ENCODE data around the gene HMX3.

HMX3 gene

DNA sequence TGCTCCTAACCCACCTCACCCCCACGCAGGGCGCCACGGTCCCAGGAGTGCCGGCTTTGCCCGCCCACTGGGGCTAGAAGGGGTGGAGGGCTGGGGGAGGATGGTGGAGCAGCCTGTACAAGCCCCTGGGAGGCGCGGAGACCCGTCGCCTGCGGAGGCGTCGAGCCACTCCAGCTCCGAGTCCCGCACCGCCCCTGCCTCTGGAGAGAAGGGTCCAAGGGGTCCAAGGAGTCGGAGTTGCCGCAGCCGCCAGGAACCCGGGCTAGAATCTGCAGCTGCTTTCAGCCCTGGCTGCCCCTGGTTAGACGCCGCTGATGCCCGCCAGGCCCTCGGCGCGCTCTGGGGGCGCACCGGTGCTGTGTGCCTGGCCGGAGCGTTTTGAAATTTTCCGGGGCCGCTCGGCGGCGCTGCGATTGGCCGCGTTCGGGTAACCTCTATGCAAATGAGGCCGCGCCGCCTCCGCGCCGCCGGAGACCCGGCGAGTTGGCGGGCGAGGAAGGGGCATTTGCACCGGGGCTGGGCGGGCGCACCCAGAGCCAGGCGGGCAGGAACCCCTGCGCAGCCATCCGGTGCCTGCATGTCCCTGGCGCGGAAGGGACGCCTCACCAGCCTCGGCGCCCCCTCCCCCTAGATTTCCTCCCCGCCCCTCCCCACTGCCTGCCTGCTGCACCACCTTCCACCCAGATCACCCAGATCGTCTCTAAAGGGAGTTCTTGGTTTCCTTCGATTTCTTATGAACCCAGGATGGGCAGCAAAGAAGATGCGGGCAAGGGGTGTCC is 12.1 kb downstream of the HMX3 start, which contains the start of gene HMX2:
Gene HMX2 (plus strand): TSS at position 502 of the 779 bp plus-strand sequence. CDS start 243 bp downstream, at position 745.
- DNase-seq (ENCODE audit: low read depth in 2 of 3, low spot score in 2 of 3): no peak

DNA sequence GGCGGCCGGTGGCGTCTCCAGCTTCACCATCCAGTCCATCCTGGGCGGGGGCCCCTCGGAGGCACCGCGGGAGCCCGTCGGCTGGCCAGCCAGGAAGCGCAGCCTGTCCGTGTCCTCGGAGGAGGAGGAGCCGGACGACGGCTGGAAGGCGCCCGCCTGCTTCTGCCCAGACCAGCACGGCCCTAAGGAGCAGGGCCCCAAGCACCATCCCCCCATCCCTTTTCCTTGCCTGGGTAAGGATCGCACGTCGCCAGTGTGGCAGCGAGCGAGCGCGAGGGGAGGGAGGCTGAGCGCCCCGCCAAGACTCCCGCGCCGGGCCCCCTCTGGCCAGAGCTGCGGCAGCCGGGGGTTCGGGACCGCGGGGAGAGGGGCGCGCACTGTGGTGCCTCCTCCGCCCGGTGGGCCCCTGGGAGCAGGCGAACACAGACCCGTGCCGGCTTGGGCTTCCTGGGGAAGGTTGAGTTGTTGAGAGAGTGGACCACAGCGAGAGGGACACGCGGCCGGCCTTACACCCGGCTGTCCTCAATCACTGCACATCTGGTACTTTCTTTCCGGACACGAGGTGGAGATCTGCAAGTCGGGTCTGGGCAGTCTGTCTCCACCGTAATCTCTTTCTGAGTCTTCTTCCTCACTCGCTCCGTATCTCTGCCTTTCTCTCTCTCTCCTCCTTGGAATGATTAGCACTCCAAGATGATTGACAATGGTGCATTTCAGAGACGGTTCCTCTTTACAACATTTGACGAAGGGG is 12.8 kb downstream of the HMX3 start:
- DNase-seq (ENCODE audit: low read depth in 2 of 3, low spot score in 2 of 3): no peak

DNA sequence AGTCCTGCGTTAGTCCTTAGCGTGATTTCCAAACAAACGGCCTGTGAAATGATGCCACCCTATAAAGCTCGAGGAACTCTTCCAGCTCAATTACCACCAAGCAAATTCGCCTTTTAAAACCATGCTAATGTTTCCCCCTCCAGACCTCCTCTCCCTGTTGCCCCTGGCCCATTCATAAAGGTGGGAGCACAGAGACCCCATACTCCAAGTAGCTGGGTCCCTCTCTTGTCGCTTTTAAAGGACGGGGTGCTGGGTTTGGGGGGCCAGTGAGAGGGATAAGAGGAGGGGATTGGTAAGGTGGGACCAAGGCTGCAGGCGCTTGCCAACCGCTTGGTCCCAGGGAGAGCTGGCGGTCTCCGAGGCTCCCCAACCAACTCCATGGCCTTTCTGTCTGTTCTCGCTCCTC is 13.4 kb downstream of the HMX3 start:
- no peak for DNase-seq (ENCODE audit: low read depth in 2 of 3, low spot score in 2 of 3)

DNA sequence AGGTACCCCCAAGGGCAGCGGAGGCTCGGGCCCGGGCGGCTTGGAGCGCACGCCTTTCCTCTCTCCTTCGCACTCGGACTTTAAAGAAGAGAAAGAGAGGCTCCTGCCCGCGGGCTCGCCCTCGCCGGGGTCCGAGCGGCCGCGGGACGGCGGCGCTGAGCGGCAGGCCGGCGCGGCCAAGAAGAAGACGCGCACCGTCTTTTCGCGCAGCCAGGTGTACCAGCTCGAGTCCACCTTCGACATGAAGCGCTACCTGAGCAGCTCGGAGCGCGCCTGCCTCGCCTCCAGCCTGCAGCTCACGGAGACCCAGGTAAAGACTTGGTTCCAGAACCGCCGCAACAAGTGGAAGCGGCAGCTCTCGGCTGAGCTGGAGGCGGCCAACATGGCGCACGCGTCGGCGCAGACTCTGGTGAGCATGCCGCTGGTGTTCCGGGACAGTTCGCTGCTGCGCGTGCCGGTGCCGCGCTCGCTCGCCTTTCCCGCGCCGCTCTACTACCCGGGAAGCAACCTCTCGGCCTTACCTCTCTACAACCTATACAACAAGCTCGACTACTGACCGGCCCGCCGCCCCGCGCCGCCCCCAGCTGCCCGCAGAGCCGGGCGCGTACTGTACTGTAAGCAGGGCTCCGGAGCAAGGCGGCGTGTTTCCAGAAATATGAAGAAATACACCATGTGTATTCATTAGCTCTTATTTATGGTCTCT is 13.9 kb downstream of the HMX3 start:
- no peak for DNase-seq (ENCODE audit: low read depth in 2 of 3, low spot score in 2 of 3)

DNA sequence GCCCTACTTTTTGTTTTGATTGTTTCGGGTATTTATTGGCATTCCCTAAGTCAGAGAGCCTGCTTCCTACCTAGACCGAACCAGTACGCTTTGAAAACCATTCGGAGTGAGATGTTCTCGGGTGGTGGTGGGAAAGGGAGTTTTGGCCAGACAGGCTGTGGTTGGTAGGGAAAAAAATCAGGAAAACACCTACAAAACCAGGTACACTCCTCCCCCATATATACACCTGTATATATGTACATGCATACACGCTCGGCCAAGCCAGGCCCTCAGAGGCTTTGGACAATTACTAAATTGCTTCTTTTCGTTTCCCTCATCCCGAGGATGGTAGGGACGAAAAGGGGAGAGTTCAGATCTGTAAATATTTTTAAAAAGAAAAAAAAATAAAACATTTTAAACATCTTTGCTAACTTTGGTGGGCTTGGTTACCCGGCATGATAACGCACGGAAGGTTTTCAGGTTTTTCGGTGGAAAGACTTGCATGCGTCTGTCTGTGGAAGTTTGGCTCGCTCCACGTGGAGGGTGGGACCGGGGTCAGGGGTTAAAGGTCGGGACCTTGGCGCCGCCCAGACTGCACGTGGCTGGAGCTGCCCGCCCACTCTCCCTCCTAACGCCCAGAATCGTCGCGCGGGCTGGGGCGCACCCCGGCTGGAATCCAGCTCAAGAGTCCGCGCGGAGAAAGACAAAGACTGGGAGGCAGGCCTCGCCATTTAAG is 14.7 kb downstream of the HMX3 start:
- DNase-seq (ENCODE audit: low read depth in 2 of 3, low spot score in 2 of 3): no peak

DNA sequence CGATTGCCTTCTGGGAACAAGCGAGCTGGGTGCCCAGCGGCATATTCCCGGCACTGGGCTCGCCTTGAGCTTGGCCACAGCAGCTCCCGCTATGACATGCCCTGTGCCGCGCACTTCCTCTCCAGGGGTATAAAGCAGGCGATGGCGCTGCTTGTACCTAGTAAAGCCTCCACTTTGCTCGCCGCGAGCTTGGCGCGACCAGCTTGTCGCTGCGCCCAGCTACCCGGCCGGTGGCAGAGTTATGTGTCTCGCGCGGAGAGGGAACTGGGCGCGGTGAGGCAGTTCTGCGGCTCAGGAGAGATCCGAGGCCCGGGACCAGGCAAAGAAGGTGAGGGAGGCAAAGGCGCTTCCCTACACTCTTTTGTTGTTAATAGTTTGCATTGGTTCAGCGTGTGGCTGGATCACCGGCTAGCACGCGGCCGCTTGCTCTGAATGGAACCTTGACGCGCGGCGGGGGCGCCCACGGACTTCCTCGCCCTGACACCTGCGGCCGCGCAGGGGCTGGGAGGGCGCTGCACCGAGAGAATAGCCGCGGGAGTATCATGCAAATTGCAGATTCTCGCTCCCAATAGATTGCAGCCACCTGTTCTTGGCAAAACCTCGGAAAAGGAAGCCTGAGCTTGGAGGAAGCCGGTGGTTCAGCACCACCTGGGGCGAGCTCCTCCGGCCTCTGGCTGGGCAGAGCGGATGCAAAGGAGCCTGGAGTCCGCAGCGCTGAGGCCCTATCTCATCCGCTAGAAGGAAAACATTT is 15.4 kb downstream of the HMX3 start:
- DNase-seq (ENCODE audit: low read depth in 2 of 3, low spot score in 2 of 3): no peak

DNA sequence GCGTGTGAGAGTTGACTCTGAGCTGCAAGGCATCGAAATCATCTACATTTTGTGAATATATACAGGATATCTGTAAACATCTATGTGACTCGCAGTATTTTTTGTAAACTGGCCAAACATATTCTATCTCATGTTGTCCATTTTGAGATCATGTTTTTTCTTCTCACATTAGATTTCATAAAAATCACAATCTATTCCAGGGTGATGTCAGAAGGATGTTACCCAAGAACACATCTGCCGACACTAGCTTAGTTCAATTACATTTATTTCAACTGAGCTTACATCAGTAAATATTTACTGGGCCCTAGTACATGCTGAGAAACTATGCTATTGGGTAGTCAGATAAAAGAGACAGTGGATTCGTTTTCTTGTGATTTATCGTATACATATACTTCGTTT is 16.0 kb downstream of the HMX3 start:
- DNase-seq (ENCODE audit: low read depth in 2 of 3, low spot score in 2 of 3): no peak

DNA sequence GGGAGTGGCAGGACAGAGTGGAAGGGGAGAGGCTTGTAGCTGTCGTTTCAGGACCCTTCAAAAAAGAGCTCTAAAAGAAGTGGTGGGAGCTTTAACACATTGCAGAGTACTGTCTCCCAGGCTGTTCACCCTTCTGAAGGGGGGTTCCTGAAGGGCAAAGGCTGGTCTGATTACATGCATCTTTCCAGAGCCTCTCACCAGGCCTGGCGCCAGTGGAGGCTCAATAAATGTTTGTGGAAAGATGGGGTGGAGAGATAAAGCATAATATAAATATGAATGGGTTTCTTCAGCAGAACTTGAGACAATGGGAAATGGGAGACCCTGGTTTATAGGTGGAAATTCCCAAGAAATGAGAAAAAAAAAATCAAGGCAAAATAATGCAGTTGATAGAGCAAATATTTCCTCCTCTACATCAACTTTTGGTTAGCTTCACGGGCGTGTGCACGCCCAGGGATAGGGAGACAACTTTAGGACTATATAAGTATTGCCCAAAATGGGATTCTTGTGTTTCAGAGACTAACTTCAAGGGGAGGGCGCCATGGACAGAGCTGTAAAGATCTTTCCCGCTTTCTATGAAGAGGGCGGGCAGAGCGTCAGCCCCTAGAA is 17.8 kb downstream of the HMX3 start:
- DNase-seq (ENCODE audit: low read depth in 2 of 3, low spot score in 2 of 3): no peak

DNA sequence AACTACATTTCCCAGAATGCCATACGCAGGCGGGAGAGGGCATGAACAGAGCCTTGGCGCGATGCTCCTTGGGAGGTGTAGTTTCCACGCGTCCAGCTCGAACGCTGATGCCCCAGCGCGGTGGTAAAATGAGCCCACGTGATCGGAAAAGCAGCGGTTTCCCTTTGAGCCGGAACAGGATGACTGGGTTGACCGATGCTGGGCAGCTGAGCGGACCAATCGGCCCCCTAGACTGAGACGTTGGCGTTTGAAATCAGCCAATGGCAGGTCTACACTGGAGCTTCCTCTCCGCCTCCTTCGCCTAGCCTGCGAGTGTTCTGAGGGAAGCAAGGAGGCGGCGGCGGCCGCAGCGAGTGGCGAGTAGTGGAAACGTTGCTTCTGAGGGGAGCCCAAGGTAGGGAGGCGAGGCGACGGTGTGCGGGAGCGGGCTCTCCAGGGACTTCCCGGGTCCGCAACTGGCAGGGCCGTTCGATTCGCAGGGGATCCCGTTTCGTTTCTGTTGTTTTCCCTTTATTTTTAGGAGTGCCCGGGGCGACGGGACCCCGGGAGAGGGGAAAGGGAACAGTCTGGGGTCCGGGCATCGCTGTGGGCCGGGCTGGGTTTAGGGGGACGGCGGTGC is 18.4 kb downstream of the HMX3 start, which contains the start of gene BUB3:
Gene BUB3 (plus strand): TSS at position 311 of the 619 bp plus-strand sequence. CDS start 516 bp downstream, outside the sequence.
- DNase-seq (ENCODE audit: low read depth in 2 of 3, low spot score in 2 of 3): peak in 2 of 3 experiments; percentile 86 to 89

DNA sequence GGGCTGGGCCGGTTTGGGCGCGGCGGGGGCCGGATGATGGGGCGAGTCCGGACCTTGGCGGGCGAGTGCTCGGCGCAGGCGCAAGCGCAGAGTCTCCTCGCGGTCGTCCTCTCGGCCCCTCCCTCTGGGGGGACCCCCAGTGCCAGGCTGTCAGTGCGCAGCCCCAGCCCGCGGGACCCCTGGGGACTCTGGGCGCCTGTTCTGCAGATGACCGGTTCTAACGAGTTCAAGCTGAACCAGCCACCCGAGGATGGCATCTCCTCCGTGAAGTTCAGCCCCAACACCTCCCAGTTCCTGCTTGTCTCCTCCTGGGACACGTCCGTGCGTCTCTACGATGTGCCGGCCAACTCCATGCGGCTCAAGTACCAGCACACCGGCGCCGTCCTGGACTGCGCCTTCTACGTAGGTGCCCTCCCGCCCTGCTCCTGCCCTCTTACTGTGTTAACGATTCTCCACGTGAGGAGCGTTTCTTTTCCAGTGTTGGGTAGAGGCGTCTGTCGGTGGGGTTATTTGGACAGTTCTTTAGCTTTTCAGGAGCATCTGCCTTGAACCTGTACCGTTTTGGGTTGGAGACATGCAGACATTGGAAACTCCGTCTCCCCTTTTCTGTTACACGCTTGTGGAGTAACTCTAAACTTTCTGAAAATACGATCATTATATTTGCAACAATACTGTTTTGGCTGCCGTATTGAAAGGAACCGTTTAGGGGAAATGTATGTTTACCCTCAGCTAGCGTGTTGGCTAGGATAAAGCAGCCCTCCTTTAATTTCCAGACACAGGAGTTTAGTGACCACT is 19.1 kb downstream of the HMX3 start:
- no peak for DNase-seq (ENCODE audit: low read depth in 2 of 3, low spot score in 2 of 3)

DNA sequence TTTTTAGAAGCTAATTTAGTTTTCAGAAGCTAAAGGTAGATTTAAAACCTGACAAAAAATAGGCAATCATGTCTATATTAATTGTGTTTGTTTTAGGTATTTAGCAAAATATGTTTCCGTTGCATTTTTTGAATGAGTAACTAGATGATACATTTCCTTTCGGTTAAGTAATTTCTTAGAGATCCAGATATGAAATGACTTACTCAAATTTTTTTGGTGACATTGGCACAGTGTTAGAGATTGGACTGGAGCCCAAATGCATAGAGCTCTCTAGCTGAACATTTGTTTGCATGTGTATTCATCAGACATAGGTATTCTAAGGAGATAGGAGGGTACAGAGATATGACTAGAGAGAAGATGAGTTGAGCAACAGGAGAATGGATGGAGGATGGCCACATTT is 20.3 kb downstream of the HMX3 start:
- DNase-seq (ENCODE audit: low read depth in 2 of 3, low spot score in 2 of 3): no peak

DNA sequence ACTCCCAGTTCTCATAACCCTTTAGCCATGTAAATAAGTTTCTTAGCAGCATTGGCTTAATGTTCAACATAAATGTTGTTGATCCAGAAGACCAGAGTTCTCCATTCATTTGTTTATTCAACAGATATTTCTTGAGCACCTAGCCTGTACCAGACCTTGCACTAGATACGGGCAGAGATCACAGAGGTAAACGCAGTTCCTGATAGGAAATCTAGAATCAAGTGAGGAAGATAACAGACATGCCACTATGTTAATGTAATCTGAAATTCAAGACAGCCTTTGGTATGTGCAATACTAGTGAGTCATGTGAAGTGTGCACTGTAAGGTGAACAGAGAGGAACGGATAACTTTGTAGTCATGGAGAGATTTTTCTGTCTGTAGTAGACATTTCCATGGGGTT is 21.4 kb downstream of the HMX3 start:
- no peak for DNase-seq (ENCODE audit: low read depth in 2 of 3, low spot score in 2 of 3)

DNA sequence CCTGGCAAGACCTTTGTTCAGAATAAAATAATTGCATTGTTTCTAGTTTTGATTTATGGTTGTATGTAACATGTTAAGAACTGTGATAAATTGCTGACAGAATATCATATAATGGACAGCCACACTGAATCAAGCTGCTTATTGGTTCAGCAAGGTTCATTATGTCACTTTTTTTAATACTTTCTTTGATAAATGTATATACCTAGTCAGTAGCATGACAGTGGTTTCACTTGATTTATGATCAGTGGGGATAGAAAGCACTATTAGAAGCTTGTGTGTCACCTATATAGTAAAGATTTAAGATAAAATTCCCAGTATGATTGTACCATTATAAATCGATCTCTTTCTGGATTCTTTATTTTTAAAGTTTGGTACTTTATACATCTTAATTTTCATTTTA is 22.9 kb downstream of the HMX3 start:
- DNase-seq (ENCODE audit: low read depth in 2 of 3, low spot score in 2 of 3): no peak

DNA sequence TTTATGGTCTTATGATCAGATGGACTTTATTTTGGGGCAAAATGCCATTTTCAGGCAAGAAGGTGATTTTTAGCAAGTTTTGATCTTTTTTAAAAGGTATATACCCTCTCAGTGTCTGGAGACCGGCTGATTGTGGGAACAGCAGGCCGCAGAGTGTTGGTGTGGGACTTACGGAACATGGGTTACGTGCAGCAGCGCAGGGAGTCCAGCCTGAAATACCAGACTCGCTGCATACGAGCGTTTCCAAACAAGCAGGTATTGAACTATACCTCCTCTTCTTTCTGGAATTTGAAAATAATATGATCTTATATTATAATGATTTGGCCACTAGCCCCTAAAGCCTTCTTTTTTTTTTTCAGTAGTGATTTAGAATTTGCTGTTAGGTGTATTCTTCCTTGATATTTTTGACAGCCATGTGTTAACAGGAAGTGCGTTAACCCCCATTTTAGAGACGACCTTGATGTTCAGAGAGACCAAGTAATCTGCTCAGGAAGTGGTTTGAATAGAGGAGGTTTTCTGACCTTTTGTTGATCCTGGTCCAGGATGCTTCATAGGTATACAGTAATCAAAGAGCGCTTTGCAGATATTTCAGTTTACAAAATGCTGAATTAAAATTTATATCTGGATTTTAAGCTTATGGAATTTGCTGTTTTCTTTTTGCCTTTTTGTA is 24.7 kb downstream of the HMX3 start:
- no peak for DNase-seq (ENCODE audit: low read depth in 2 of 3, low spot score in 2 of 3)

DNA sequence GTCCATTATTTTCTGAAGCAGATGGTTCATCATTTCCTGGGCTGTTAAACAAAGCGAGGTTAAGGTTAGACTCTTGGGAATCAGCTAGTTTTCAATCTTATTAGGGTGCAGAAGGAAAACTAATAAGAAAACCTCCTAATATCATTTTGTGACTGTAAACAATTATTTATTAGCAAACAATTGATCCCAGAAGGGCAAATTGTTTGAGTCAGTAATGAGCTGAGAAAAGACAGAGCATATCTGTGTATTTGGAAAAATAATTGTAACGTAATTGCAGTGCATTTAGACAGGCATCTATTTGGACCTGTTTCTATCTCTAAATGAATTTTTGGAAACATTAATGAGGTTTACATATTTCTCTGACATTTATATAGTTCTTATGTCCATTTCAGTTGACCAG is 28.5 kb downstream of the HMX3 start:
- no peak for DNase-seq (ENCODE audit: low read depth in 2 of 3, low spot score in 2 of 3)

DNA sequence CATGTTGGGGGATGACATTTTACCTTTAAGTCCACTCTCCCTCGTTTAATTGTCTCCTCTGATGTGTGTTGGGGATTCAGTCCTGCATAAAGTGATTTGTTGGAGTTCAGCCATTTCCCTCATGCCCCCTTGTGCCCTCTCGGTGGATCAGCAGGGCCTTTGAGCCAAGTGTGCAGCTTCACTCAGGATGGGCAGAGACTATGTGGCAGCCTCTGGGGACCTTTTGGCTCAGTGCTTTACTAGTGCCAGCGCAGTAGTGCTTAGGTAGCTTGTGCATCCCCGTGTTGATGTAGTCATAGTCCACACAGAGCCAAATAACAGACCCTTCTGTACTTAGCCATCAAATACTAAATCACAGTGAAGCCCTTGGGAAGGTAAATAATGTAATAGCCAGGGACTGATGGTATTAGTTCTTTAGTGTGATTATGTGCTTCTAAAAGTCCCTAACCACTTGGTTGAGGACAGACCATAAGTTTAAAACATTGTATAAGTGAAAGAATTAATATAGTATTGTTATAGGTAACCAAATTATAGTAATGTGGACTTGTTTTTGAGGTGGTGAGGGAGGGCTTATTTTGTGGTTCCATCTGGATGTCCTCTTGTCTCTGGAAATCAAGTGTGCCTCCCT is 29.8 kb downstream of the HMX3 start:
- no peak for DNase-seq (ENCODE audit: low read depth in 2 of 3, low spot score in 2 of 3)

DNA sequence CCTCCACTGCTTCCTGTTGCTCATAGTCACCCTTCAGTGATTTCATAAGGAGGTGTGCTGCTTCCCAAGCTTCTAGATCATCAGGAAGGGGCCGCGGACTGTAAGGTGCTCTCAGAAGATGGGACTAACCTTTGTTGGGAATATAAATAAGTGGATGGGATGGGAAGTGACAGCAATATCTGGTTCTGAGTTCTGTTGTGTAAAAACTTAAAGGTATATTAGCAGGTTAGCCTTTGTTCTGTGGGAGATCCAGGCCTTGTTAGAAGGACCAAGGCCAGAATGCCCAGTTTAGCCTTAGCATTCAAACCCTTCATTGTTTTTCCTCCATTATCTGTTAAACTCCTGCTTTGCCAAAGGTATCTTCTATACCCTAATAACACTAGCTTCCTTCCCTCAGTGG is 30.8 kb downstream of the HMX3 start:
- DNase-seq (ENCODE audit: low read depth in 2 of 3, low spot score in 2 of 3): no peak

DNA sequence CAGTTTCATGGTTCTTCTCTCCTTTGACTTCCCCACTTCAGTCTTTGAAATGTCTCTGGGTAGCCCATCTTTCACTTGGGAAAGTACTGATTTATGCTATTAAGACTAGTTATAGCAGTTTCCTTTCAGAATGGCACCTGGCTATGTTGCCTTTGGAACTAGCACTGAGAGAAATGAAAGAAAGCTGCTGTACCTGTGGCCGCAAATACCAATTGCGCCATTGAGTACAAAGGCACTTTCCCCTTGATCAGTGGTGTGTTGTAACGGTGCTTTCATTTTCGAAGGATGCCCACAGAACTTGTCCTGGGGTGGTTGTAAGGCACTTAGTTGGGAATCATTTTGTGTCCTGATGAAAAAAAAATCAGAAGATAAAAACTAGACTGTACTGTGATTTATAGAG is 35.2 kb downstream of the HMX3 start:
- no peak for DNase-seq (ENCODE audit: low read depth in 2 of 3, low spot score in 2 of 3)

Measured in activated CD8-positive, alpha-beta memory T cell treated with anti-CD3 and anti-CD28 coated beads for 48 hours (primary cell).